Stimulated activated naive CD8-positive, alpha-beta T cell treated with anti-CD3 and anti-CD28 coated beads, Interleukin-15, Interleukin-2, amounts not matched to agents 100 U/mL and 50 U/mL, for 24 hours (primary cell): ENCODE results near the gene HNRNPH1.
A peak's percentile ranks its signal among the peaks of the same experiment; 100 is the strongest.
"Not testable (repeated sequence)": the region's sequence is repeated elsewhere in the genome, so short reads cannot be mapped to it uniquely, and the experiment has no call there.

Source experiments
- ATAC-seq: fragments of 150-1000 bp; cut with Tn5 transposase; one replicate; pipeline ENCODE4 v1.10.0; 2021
- DNase-seq: peaks from one replicate; pipeline ENCODE4 v3.0.0; 2021

The HNRNPH1 gene, protein sequence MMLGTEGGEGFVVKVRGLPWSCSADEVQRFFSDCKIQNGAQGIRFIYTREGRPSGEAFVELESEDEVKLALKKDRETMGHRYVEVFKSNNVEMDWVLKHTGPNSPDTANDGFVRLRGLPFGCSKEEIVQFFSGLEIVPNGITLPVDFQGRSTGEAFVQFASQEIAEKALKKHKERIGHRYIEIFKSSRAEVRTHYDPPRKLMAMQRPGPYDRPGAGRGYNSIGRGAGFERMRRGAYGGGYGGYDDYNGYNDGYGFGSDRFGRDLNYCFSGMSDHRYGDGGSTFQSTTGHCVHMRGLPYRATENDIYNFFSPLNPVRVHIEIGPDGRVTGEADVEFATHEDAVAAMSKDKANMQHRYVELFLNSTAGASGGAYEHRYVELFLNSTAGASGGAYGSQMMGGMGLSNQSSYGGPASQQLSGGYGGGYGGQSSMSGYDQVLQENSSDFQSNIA

DNA sequence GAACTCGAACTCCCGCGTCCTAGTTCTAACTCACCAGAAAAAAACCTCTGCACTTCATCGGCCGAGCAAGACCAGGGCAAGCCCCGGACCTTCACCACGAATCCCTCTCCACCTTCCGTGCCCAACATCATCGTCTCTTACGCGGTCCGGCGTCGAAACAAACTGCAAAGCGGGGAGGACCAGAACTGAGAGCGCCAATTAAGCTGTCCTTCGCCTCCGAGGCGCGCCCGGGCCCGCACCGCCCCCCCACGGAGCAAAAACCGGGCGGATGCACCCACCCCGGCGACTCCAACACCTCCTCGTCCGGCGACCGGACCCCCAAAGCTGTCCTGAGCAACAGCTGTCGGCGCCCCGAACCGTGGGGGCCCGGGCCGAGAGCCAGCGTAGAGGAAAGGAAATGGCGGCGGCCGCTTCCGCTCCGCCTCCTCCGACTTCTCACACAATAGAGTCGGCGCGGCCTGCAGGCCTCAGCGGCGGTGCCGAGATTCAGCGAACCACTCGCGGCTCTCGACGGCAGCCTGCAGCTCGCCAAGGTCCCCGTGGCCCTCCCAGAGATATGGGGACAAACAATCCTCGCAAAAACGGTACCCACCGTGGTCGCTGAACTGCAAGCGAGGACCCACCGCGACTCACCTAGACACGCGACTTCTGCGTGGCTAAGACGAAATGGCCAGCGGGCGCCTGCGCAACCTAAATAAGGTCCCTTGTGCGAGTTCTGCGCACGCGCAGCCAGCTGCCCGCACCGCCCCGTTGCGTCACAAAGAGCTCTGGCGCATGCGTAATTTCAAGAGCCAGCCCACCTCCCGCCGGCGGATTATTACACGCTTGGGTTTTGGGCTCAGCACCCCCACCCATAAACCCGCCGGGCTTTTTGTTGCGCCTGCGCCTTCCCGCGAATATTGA is at the start of gene HNRNPH1:
Gene HNRNPH1, minus strand, starts transcription at position 669 of the 903 bp plus-strand sequence. Its CDS starts 538 bp downstream, at position 131.
- DNase-seq (peak; percentile 97), ATAC-seq (peak; percentile 75)

DNA sequence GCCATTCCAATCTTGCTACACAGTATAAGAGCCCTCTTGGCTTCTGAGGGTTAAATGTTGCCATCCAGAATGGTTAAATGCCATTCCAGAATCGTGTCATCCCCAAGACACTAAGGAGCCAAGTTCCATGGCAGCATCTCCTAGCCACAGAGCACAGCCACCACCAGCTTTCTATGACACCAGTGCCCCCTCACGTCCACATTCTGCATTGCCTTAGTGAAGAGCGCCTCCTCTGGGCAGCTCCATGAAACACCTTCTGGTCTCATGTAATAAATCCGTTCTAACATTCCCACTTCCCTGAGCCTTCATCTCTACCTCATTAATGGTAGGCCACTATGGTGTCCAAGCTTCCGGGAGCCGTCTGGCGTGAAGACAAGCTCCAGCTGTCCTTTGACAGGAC is 44.9 kb upstream of the HNRNPH1 start:
- peak; percentile 27 for DNase-seq
- peak; percentile 45 for ATAC-seq

DNA sequence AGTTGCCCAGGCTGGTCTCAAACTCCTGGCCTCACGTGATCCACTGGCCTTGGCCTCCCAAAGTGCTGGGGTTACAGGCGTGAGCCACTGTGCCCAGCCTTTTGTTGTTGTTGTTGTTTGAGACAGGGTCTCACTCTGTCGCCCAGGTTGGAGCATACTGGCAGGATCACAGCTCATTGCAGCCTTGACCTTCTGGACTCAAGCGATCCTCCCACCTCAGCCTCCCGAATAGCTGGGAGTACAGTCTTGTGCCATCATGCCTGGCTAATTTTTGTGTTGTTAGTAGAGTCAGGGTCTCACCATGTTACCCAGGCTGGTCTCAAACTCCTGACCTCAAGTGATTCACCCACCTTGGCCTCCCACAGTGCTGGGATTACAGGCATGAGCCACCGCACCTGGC is 38.2 kb upstream of the HNRNPH1 start:
- ATAC-seq, result not testable (repeated sequence)

DNA sequence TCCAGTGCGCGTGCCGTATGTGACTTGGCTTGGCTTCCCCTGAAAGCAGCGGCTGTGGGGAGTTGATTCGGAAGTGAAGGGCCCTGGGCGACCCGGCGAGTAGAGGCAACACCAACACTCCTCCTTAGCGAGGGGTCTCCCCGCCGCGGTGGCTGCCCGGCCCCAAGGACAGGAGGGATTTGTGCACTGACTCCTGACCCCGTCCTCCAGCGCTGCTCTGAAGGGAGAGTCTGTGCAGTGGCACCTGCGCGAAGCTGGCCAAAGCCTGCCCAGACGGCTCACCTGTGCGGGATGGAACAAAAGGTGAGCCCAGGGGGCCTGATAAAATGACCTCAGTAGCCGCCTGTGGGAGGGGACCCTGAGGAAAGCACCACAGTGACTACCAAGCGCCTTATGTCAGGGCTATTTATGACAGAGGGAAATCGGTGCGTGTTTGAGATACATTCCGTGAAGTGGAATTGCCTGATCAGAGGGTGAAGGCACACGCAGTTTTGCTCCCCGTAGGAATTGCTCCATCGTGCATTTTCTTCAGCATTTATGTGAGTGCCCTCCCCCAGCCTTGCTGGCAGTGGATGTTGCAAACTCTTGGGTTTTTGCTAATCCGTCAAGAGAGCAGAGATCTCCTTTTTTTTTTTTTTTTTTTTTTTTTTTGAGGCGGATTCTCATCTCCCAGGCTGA is 34.8 kb upstream of the HNRNPH1 start:
- ATAC-seq, result not testable (repeated sequence)

More for the DNA sequence above, 38.2 kb upstream of the HNRNPH1 start:
- DNase-seq, result not testable (repeated sequence)

DNA sequence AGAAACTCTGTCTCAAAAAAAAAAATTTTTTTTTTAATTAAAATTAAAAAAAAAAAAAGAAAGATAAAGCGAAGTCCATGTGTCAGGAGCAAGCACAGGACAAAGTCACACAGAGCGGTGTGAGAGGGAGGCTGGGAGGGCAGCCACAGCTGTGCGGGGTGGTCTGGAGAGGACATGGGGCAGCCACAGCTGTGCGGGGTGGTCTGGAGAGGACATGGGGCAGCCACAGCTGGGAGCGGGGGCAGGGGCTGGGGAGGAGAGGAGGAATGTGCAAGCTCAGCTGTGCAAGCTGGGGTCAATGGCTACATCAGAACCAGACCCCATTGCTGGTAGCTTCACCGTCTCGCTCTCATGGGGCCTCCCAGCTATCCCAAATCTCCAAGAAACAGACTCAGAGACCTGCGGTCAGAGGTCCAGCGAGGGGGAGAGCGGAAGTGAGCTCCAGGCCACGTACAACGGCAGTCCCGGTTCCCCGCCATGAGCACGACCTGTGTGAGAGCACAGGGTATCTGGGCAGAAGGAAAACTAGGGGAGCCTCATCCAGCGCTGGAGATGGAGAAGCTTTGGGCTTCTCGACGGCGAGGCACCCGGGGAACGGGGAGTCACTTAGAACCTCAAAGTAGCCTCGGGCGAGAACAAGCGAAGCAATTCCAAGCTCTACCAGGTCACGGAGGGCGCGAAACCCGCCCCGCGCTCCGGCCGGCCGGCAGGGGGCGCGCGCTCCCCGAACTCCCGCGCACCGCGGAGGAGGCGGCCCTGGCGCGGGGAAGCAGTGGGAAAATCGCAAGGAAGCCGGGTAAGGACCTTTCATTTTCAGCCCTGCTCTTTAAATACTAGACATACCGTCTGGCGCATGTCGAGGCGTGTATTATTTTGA is 34.1 kb upstream of the HNRNPH1 start:
- ATAC-seq, result peak; percentile 96
- not testable (repeated sequence) for DNase-seq

More for the DNA sequence above, 34.8 kb upstream of the HNRNPH1 start:
- DNase-seq, result not testable (repeated sequence)

DNA sequence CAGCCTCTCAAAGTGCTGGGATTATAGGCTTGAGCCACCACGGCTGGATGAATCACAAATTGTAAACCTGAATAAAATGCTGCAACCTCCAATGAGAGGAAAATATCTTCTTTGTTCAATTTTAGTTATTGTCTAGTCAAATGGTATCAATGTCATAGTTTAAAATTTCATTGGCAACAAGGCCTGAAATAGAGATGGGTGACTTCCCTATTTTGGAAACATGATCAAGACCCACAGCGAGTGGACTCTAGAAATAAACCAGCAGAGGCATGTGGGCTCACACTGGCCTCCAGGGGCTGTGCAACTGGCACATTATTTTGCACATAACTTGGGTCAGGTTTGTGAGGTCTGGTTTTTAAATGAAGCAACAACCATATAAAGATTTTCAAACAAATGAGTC is 29.7 kb upstream of the HNRNPH1 start:
- not testable (repeated sequence) for ATAC-seq, DNase-seq

DNA sequence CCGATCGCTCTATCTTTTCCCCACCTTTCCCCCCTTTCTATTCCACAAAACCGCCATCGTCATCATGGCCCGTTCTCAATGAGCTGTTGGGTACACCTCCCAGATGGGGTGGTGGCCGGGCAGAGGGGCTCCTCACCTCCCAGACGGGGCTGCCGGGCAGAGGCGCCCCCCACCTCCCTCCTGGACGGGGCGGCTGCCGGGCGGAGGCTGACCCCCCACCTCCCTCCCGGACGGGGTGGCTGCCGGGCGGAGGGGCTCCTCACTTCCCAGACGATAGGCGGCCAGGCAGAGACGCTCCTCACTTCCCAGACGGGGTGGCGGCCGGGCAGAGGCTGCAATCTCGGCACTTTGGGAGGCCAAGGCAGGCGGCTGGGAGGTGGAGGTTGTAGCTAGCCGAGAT is 26.8 kb upstream of the HNRNPH1 start:
- not testable (repeated sequence) for DNase-seq, ATAC-seq

DNA sequence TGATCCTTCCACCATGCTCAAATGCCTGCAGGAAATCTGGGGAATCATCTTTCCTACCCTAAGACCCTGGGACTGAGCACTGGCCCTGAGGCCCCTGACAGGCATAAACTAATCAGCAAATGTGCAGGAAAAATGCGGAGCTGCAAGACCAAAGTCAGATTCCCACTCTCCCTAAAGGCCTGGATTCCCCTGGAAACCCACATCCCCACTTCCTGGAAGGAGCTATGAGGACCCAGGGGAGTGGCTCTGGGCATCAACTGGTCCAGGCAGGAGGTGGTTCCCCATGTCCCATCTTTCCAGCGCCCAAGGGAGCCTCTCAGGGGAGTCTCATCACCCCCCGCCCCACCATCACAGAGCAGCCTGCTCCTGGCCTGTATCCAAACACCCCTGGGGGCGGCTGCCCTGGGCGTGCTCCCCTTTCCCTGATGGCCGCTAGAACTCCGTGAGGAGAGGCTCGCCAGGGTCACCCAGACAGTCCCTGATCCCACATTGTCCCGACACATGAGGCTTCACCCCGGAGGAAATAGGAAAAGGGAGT is 25.8 kb upstream of the HNRNPH1 start:
- ATAC-seq, DNase-seq: not testable (repeated sequence)

DNA sequence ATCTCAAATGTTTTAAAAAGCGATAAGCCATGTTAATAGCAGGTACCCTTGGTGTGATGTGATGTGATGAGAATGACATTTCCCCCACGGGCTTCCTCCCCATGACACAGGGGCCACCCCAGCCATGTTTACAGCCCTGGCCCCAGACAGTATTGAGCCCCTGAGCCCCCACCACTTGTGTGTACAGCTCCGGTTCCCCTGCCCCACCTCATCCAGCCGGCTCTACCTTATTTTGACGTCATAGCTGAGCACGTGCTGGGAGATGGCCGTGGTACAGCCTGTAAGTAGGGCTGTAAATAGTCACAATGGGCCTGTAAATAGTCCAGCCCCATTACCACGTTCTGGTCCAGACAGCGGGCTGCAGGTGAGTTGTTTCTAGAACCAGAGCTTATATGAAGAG is 24.9 kb upstream of the HNRNPH1 start:
- DNase-seq (no peak), ATAC-seq (no peak)

DNA sequence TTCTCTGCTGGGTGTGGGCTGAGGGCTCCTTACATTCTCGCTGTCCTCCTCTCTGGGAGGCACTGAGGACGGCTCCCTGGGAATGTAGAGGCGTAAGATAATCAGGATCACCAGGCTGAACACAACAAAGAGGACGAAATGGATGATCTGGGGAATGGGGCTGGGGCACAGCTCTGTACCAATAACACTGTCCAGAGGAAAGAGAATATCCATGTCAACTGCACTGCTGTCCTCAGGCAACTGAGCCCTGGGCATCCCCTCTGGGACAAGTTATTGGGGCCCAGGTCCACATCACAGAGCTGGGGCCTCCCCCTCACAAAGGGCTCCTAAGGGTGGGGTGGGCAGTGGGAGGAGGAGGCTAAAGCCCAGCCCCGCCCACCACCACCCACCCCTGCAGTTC is 21.3 kb upstream of the HNRNPH1 start:
- not testable (repeated sequence) for ATAC-seq, DNase-seq

DNA sequence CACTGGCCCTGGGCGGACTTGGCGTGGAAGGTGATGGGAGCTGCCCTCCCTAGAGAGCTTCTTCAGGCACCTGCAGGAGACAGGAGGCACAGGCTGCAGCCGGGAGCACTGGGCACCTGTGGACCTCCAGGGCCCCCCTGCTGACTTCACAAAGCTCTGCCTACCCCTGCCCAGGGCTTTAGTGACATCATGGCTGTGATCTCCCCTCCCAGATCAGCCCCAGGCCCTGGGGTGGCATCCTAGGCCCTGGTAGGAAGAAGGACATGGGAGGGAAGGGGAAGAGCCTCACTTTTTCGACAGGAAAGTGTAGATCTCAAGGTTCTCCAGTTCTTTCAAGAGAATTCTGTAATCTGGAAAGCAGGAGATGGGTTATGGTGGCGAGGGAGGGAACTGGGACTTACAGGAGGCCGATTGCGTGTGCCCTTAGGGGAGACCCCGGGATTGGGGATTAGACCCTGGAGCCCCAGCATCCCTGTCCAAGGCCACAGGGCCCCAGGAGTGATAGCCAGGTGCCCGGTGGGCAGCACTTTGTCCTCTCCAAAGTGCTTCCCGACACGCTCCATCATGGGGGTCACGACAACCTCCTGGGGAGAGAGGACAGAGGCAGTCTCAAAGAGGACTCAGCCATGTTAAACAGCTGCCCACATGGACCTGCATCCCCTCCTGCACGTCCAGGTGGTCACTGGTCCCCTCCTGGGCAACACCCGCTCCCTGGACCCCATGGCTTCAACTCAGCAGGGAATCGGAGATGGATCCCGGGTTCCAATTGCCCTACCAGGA is 19.9 kb upstream of the HNRNPH1 start:
- DNase-seq, ATAC-seq: not testable (repeated sequence)

DNA sequence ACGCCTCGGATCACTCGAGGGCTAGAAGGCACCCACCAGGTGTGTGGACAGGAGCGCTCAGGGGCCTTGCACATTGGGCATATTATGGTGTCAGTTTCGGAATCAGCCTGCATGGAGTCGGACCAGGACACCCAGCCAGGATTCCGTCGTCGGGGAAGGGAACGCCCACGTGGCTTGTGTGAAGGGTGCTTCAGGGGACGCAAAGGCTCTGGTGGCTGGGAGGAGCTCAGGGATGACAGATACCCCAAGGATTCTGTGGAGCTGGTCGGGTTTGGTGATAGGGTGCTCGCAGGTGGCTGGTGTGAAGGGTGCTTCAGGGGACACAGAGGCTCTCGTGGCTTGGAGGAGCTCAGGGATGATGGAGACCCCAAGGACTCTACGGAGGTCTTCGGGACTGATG is 19.2 kb upstream of the HNRNPH1 start:
- ATAC-seq, DNase-seq: not testable (repeated sequence)

DNA sequence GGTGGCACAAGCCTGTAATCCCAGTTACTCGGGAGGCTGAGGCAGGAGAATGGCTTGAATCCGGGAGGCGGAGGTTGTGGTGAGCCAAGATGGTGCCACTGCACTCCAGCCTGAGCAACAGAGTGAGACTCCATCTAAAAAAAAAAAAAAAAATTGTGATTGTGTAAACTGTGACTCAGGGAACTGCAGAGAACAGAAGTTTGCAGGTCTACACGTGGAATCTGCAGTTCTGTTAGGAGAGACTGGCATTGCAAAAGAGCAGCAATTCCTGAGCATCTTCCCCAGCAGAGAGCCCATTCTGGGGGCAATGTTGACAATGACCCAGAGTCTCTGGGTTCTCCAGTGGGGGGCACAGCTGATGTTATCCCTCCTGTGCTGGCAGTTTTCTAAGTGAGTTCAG is 18.3 kb upstream of the HNRNPH1 start:
- not testable (repeated sequence) for DNase-seq, ATAC-seq

DNA sequence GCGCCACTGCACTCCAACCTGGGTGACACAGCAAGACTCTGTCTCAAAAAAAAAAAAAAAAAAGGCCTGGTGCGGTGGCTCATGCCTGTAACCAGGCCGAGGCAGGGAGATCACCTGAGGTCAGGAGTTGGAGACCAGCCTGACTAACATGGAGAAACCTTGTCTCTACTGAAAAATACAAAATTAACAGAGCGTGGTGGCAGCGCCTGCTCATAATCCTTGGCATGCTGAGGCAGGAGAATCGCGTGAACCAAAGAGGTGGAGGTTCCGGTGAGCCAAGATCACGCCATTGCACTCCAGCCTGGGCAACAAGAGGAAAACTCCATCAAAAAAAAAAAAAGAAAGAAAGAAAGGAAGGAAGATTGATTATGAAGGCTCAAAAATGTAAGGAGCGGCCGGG is 15.8 kb upstream of the HNRNPH1 start:
- ATAC-seq, DNase-seq: not testable (repeated sequence)

DNA sequence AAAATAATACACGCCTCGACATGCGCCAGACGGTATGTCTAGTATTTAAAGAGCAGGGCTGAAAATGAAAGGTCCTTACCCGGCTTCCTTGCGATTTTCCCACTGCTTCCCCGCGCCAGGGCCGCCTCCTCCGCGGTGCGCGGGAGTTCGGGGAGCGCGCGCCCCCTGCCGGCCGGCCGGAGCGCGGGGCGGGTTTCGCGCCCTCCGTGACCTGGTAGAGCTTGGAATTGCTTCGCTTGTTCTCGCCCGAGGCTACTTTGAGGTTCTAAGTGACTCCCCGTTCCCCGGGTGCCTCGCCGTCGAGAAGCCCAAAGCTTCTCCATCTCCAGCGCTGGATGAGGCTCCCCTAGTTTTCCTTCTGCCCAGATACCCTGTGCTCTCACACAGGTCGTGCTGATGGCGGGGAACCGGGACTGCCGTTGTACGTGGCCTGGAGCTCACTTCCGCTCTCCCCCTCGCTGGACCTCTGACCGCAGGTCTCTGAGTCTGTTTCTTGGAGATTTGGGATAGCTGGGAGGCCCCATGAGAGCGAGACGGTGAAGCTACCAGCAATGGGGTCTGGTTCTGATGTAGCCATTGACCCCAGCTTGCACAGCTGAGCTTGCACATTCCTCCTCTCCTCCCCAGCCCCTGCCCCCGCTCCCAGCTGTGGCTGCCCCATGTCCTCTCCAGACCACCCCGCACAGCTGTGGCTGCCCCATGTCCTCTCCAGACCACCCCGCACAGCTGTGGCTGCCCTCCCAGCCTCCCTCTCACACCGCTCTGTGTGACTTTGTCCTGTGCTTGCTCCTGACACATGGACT is 11.1 kb upstream of the HNRNPH1 start:
- ATAC-seq, result peak; percentile 98
- DNase-seq, result not testable (repeated sequence)

DNA sequence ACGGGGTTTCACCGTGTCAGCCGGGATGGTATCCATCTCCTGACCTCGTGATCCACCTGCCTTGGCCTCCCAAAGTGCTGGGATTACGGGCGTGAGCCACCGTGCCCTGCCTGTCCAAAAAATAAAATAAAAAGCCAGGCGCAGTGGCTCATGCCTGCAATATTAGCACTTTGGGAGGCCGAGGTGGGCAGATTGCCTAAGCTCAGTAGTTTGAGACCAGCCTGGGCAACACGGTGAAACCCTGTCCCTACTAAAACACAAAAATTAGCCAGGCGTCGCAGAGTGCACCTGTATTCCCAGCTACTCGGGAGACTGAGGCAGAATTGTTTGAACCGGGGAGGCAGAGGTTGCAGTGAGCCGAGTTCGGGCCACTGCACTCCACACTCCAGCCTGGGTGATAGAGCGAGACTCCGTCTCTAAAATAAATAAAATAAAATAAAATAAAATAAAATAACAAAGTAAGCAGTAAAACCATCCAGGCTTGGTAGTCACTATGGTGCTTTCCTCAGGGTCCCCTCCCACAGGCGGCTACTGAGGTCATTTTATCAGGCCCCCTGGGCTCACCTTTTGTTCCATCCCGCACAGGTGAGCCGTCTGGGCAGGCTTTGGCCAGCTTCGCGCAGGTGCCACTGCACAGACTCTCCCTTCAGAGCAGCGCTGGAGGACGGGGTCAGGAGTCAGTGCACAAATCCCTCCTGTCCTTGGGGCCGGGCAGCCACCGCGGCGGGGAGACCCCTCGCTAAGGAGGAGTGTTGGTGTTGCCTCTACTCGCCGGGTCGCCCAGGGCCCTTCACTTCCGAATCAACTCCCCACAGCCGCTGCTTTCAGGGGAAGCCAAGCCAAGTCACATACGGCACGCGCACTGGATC is 10.3 kb upstream of the HNRNPH1 start:
- ATAC-seq, result peak; percentile 4
- not testable (repeated sequence) for DNase-seq

DNA sequence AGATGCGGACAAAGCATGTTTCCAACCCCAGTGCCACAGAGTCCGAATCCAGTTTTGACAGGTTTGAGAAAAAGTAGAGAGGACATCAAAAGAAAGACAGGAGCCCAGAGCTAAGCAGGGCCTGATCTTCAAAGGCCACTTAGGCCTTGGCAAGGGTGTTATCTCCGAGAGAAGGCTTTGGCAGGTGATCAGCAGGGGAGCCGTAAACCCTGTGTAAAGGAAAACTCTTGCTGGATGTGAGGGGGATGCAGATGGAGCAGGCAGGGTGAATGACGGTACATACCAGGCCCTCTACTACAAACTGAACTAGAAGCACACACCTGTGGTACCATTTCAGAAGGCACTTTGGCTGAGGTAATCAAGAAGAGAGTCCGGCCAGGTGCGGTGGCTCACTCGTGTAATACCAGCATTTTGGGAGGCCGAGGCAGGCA is 1.4 kb upstream of the HNRNPH1 start:
- DNase-seq, result no peak
- no peak for ATAC-seq
